LNCAP (cell line): Measurements from ENCODE around the gene ABCC11.

Source experiments
- TF ChIP-seq, protein P1 (sequence below): fragments of 450-650 bp; IDR thresholded peaks from 2 replicates; pipeline ENCODE4 v1.5.1; 2017; ENCODE audit warnings: mild to moderate bottlenecking

ABCC11 gene

DNA sequence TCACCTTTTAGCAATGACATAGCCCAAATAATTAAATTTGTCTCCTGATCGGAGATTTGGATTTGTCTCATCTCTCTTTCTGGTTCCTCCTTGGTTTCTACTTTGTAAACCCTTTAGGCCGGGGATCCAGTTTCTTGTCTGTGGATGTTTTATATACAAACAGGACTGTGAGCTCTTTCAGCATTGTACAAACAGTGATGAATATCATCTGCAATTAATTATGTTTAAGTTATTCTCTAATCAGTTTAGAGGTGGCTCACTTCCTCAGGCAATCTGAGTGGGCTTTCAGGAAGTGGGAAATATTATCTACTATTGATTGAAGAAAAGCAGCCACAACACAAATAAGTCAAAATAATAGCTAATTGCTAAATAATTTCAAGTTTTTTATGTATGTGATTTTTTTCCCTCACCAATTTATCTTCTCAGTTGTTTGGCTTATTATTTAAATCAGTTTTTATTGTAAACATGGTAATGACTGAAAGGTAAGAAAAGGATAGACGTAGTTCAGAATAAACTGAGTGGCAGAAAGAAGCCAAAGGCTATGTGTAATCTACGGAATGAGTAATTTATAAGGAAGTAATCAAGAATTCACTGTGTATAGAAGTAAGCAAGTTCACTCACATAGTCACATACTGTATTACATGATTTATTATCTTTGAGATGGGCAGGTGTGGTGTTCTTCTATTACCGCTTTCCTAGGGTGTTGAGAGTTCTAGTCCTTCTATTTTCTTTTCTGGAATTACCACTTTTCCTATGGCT lies 3.4 kb upstream of the ABCC11 start:
- TF ChIP-seq, protein P1, sequence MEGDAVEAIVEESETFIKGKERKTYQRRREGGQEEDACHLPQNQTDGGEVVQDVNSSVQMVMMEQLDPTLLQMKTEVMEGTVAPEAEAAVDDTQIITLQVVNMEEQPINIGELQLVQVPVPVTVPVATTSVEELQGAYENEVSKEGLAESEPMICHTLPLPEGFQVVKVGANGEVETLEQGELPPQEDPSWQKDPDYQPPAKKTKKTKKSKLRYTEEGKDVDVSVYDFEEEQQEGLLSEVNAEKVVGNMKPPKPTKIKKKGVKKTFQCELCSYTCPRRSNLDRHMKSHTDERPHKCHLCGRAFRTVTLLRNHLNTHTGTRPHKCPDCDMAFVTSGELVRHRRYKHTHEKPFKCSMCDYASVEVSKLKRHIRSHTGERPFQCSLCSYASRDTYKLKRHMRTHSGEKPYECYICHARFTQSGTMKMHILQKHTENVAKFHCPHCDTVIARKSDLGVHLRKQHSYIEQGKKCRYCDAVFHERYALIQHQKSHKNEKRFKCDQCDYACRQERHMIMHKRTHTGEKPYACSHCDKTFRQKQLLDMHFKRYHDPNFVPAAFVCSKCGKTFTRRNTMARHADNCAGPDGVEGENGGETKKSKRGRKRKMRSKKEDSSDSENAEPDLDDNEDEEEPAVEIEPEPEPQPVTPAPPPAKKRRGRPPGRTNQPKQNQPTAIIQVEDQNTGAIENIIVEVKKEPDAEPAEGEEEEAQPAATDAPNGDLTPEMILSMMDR: no peak

DNA sequence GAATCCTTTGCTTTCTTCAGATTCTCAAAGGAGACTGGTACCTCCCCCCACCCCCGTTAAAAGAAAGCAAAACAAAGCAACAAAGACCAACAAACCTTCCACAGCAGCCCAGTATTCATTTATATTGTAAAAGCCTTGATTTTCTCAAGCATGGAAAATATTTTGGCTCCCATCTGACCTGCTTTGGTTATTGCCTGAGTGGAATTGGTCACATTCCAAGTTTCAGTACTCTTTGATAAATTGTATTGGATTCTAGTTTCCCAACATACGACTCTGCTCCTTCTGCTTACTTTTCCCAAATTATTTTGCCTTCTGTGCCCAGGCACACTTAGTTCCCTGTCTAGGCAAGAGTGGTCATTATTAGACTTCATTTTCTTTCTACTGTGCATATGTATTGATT lies 1.3 kb downstream of the ABCC11 start:
- TF ChIP-seq, protein P1: no peak

DNA sequence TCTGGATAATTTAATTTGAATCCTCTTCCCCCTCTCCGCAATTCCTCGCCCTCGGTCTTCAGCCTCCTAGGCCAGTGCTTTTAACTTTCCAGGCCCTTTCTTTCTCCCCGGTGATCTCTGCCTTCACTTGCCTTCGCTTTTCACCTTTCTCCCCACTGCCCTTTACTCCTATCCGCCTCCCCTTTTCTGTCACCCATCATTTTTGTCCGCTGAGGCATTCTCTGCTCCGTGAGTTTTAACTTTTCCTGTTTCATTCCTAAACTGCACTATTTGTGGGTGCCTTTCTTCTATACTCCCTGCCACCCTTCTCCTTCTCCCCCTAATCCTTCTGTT lies 2.5 kb downstream of the ABCC11 start:
- TF ChIP-seq, protein P1: no peak

DNA sequence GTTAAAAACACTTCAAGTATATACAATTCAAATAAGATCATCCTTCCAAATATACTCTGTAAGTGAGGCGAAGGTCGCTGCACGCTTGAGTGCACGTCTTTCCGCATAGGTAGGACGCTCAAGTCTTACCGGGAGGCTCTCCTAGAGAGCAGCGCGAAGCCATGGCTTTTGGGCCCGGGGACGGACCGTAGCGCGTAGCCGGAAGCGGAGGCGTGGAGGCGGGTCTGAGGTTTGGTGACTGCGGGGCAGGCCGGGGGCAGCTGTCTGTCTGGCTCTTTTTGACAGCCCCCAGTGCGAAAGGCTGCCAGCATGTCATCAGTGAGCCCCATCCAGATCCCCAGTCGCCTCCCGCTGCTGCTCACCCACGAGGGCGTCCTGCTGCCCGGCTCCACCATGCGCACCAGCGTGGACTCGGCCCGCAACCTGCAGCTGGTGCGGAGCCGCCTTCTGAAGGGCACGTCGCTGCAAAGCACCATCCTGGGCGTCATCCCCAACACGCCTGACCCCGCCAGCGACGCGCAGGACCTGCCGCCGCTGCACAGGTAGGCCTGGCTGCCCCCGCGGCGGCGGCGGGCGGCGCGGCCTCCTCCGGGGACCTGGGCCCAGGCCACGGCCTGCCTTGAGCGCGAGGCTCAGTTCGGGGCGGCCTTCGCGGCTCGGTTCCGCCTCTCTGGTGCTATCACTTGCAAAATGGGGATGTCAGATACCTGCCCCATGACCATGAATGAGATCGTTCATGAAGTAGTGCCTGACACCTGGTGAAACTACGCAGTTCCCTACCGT lies 3.1 kb downstream of the ABCC11 start, which contains the start of gene LONP2:
TSS of gene LONP2 (plus strand) at position 221 of the 783 bp plus-strand sequence. CDS start at position 310, 89 bp downstream.
- TF ChIP-seq, protein P1: no peak

DNA sequence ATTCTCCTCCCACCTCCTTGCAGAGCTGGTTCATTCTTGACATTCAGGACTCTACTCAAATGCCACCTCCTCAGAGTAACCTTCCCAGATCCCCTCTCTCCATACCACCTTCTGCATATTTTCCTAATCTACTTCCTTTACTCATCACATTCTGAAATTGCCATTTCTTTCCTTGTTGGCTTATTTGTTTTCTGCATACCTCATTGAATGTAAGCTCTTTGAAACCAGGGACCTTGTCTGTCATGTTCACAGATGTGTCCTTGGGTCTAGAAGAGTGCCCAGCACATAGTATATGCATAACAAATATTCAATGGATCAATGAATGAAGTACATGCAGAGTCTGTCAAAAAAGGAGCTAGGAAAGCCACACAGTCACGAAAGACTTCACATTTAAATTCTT lies 11.1 kb downstream of the ABCC11 start:
- TF ChIP-seq, protein P1: no peak

DNA sequence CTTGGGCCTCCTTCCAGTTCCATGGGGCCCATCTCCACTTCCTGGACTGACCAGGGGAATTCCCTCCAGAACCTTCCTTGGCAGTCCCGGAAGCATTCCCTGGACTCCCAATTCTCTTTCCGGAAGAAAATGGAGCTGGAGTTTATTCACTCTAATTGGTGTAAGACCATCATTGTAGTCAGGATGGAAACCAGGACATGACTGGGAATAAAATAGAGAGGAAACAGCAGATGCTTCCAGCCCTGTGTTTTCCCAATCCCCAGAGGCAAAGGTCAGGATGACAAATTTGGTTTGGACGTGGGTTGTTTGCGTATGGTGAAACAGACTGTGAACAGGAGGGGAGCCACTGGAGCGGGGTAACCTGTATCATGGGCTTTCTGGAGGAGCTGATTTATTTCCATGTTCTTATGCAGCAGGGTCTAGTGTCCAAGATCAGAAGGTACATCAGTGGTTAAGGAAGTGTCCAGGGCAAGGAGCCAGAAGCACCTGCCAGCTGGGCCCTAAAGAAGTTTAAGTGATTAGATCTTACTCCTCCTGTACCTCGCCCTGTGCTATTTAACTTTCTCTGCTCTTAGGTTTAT lies 11.7 kb downstream of the ABCC11 start:
- TF ChIP-seq, protein P1: no peak

DNA sequence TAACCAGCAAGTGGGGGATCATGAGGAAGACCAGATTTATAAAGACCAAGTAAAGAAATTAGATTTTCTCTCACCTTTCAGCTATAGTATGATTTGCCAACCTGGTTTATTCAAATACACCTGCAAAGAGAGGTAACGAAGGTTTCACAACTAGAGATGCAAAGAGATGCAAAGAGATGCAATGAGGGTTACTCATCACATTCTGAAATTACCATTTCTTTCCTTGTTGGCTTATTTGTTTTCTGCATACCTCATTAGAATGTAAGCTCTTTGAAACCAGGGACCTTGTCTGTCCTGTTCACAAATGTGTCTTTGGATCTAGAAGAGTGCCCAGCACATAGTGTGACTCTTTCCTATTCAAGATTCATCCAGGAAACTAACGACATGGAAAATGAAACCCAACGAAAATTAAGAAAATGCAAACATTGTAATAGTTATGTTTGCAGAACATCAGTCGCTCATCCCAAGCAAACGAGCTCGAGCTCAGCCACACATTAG lies 12.2 kb downstream of the ABCC11 start:
- TF ChIP-seq, protein P1: no peak
